Gastroesophageal sphincter (tissue), 4 donors: Measurements from ENCODE around the gene VMP1. TPM values are rescaled to one million over a fixed set of nuclear protein-coding genes. Genes with fewer than 3 reads are reported as not detected.

ENCODE experiments used
- ATAC-seq: fragments of 150-250 bp; one replicate; pipeline ENCODE4 v1.9.1; 2016; ENCODE audit warnings: mild to moderate bottlenecking, moderate library complexity
- H3K27ac ChIP-seq, 4 donors: fragments of 200-600 bp; sonication (generic) in 3 of 4; 1 replicate in 3 of 4; 2 replicates in 1 of 4; pipeline ENCODE4 v1.5.1; 2016 to 2019
- H3K27me3 ChIP-seq: fragments of 200-600 bp; sonication (generic); one replicate; pipeline ENCODE4 v1.5.1; 2019
- H3K36me3 ChIP-seq, 2 donors: fragments of 200-600 bp; sonication (generic); one replicate each; pipeline ENCODE4 v1.5.1; 2019; ENCODE audit warnings: control low read depth in 1 of 2
- H3K4me1 ChIP-seq, 3 donors: fragments of 200-600 bp; sonication (generic); 1 replicate in 2 of 3; 2 replicates in 1 of 3; pipeline ENCODE4 v1.5.1; 2016 to 2019; ENCODE audit warnings: control low read depth in 2 of 3
- H3K4me3 ChIP-seq, 2 donors: fragments of 200-600 bp; sonication (generic); one replicate each; pipeline ENCODE4 v1.5.1; 2019; ENCODE audit warnings: mild to moderate bottlenecking in 1 of 2, moderate library complexity in 1 of 2
- H3K9me3 ChIP-seq, 3 donors: fragments of 200-600 bp; sonication (generic); one replicate each; pipeline ENCODE4 v1.5.1; 2017 to 2019; ENCODE audit warnings: control low read depth in 2 of 3
- EP300 ChIP-seq: sonication (generic); formaldehyde crosslinking; IDR thresholded peaks from one replicate; pipeline ENCODE4 v1.6.1; 2017; ENCODE audit warnings: antibody characterized with exemption, mild to moderate bottlenecking
- POLR2A ChIP-seq, 2 donors: fragments of 450-650 bp; IDR thresholded peaks; one replicate each; pipeline ENCODE4 v1.6.1; 2017; ENCODE audit warnings: antibody characterized with exemption in 2 of 2, mild to moderate bottlenecking in 2 of 2, moderate library complexity in 1 of 2
- POLR2AphosphoS5 ChIP-seq: sonication (generic); formaldehyde crosslinking; IDR thresholded peaks from one replicate; pipeline ENCODE4 v1.6.1; 2017; ENCODE audit warnings: antibody characterized with exemption
- WGBS, 2 donors: methylation state at CpG; one replicate each; pipeline ENCODE4 v1.1.5; 2018; ENCODE audit warnings: low coverage in 1 of 2; 5-methylcytosine and 5-hydroxymethylcytosine counted together
- total RNA-seq, 4 donors: library from RNA; depleted of rRNA; stranded (reverse); fragments of >200 nt; gene quantifications; one replicate each; pipeline ENCODE4 v1.1.0, GENCODE V29; 2016
- TF ChIP-seq, protein P1 (sequence below), 4 experiments: fragments of 200-600 bp in 2 of 4; fragments of 450-650 bp in 2 of 4; sonication (generic) in 1 of 4; IDR thresholded peaks; one replicate each; pipeline ENCODE4 v1.5.1; 2017 to 2019; ENCODE audit warnings: antibody characterized with exemption in 4 of 4, mild to moderate bottlenecking in 2 of 4, moderate library complexity in 2 of 4

The VMP1 gene
- total RNA-seq, 4 donors from 2014 or later = 50.8 to 175 (median 85.0) TPM

DNA sequence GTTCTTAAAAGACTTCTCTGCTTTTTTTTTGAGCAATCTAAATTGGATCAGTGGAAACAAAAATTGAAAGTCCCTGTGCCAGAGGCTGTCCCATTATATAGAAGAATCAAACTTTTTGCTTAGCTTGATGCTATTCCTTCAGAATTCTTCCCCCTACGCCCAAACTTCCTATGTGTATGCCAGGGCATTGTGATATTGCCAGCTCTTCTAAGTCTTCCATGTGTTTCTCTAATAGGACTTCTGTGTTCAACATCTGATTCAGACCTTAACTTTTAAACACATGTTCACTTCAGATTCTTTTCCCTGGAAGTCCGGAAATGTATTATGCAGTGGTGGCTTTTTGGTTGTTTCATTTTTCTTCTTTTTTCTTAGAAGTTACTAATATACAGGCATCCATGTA, 19.0 kb upstream of the VMP1 start:
- Histone ChIP-seq H3K36me3 (peaks cover 8 to 92% of the 10 kb centered on the region in 2 donors), H3K9me3 (no peaks in the 10 kb centered on the region), H3K4me1 (peaks cover 0 to 25% (median 0%) of the 10 kb centered on the region in 3 donors), H3K27ac (no peak overlapping the region), H3K4me3 (no peak overlapping the region), H3K27me3 (no peaks in the 10 kb centered on the region)
- ATAC-seq = no peak
- TF ChIP-seq EP300 = no peak
- TF ChIP-seq, protein P1, sequence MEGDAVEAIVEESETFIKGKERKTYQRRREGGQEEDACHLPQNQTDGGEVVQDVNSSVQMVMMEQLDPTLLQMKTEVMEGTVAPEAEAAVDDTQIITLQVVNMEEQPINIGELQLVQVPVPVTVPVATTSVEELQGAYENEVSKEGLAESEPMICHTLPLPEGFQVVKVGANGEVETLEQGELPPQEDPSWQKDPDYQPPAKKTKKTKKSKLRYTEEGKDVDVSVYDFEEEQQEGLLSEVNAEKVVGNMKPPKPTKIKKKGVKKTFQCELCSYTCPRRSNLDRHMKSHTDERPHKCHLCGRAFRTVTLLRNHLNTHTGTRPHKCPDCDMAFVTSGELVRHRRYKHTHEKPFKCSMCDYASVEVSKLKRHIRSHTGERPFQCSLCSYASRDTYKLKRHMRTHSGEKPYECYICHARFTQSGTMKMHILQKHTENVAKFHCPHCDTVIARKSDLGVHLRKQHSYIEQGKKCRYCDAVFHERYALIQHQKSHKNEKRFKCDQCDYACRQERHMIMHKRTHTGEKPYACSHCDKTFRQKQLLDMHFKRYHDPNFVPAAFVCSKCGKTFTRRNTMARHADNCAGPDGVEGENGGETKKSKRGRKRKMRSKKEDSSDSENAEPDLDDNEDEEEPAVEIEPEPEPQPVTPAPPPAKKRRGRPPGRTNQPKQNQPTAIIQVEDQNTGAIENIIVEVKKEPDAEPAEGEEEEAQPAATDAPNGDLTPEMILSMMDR (IDR thresholded peaks at IDR 0.05) = no peak
- no peak for TF ChIP-seq POLR2AphosphoS5
- no peak for TF ChIP-seq POLR2A (IDR thresholded peaks at IDR 0.05)
- WGBS, 2 donors = 50 to 73% methylated on average over 1 to 2 of the region's 2 CpGs

DNA sequence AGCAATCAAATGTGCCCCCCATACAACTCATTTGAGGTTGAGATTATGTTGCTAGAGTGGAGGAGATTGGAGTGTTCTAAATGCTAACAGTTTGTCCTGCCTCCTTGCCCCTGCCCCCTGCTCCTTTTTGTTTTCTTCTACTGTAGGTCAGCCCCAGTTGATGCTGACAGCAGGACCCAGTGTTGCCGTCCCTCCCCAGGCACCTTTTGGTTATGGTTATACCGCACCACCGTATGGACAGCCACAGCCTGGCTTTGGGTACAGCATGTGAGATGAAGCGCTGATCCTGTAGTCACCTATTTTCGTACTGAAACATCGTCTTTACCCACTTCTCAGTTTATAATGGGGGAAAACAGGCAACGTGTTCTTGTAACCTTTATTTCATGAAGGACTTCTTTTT, 13.9 kb upstream of the VMP1 start:
- H3K4me3 ChIP-seq = no peak overlapping the region
- H3K27me3 ChIP-seq = no peaks in the 10 kb centered on the region
- TF ChIP-seq POLR2A (IDR thresholded peaks at IDR 0.05) (no peak), POLR2AphosphoS5 (no peak), EP300 (no peak)
- TF ChIP-seq, protein P1 (IDR thresholded peaks at IDR 0.05) = no peak
- peaks cover 10 to 93% of the 10 kb centered on the region in 2 donors for H3K36me3 ChIP-seq
- H3K4me1 ChIP-seq = peaks cover 0 to under 1% (median 0%) of the 10 kb centered on the region in 3 donors
- no peaks in the 10 kb centered on the region for H3K9me3 ChIP-seq
- no peak for ATAC-seq
- WGBS, 2 donors = 82 to 88% methylated on average over 4 to 7 of the region's 7 CpGs
- H3K27ac ChIP-seq = no peak overlapping the region

DNA sequence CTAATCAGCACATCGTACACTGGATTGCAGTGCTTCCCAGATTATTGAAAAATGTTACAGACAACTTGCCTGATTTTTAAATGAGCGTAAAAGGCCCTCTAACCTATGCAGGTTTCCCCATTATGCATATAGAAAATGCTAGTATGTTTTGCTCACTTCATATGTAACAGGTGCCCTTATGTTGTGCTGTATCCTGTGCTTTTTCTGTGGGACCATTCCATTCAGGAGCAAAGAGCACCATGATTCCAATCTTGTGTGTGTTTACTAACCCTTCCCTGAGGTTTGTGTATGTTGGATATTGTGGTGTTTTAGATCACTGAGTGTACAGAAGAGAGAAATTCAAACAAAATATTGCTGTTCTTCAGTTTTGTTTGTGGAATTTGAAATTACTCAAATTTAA, 13.1 kb upstream of the VMP1 start:
- H3K27ac ChIP-seq = no peak overlapping the region
- ATAC-seq = no peak
- WGBS, 2 donors = 75 to 79% methylated on average over 2 of the region's 2 CpGs
- TF ChIP-seq POLR2AphosphoS5 (no peak), EP300 (no peak), POLR2A (IDR thresholded peaks at IDR 0.05) (no peak)
- TF ChIP-seq, protein P1 (IDR thresholded peaks at IDR 0.05) = no peak
- H3K4me1 ChIP-seq = no peaks in the 10 kb centered on the region
- H3K36me3 ChIP-seq = peaks cover 10 to 100% of the 10 kb centered on the region in 2 donors
- H3K4me3 ChIP-seq = no peak overlapping the region
- no peaks in the 10 kb centered on the region for H3K9me3 ChIP-seq
- no peaks in the 10 kb centered on the region for H3K27me3 ChIP-seq

DNA sequence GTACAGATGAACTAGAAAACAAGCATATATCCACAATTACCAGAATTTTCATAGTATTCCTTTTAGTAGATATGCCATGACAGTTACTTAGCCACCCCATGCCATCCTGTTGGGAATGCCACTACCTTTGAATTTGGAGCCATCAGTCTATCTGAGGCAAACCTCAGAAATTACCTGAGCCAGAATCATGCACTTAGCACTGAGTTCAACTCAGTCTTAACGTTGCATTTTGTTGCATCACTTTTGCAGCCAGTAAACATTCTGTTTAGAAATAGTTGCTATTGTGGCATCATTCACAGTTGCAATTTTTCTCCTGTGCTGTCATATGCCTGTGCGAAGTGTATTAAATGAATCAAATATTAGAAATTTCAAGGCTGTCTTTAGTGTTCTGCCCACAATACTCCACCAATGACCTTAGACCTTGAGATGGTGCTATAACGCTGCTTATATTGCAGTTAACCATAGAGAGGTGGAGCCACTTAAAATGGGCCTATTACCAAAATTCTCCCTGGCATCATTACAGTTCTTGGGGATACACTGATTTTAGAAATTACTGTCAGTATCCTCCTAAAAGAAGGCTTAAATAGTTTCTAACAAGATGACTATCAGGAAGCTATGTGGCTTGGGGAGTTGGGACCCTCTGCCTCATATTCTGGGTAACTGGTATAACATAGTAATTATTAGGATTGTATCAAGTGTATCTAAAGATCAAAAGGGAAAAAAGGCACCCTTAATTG, 11.3 kb upstream of the VMP1 start:
- ATAC-seq = no peak
- 53 to 58% methylated on average over 3 of the region's 3 CpGs for WGBS, 2 donors

More for the DNA sequence above, 11.3 kb upstream of the VMP1 start:
- Histone ChIP-seq H3K4me1 (no peaks in the 10 kb centered on the region), H3K9me3 (no peaks in the 10 kb centered on the region), H3K27ac (no peak overlapping the region), H3K27me3 (no peaks in the 10 kb centered on the region), H3K36me3 (peaks cover 7 to 89% of the 10 kb centered on the region in 2 donors), H3K4me3 (no peak overlapping the region)
- TF ChIP-seq POLR2A (IDR thresholded peaks at IDR 0.05) (no peak), EP300 (no peak), POLR2AphosphoS5 (no peak)
- TF ChIP-seq, protein P1 (IDR thresholded peaks at IDR 0.05) = no peak
